ENCODE results near the gene PER2.

- TF ChIP-seq EZH2 (IDR thresholded peaks at IDR 0.05; ENCODE audit: borderline replicate concordance, insufficient read depth, low read depth, low read length, poor library complexity, severe bottlenecking): no peak
- TF ChIP-seq, protein P1, sequence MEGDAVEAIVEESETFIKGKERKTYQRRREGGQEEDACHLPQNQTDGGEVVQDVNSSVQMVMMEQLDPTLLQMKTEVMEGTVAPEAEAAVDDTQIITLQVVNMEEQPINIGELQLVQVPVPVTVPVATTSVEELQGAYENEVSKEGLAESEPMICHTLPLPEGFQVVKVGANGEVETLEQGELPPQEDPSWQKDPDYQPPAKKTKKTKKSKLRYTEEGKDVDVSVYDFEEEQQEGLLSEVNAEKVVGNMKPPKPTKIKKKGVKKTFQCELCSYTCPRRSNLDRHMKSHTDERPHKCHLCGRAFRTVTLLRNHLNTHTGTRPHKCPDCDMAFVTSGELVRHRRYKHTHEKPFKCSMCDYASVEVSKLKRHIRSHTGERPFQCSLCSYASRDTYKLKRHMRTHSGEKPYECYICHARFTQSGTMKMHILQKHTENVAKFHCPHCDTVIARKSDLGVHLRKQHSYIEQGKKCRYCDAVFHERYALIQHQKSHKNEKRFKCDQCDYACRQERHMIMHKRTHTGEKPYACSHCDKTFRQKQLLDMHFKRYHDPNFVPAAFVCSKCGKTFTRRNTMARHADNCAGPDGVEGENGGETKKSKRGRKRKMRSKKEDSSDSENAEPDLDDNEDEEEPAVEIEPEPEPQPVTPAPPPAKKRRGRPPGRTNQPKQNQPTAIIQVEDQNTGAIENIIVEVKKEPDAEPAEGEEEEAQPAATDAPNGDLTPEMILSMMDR (IDR thresholded peaks at IDR 0.05): no peak
These were observed 48.5 kb upstream of the PER2 start for GRCh38 chr2:238336793-238337444.

Measured in B cell (primary cell).